GM23338 (cell line): ENCODE measurements around the gene KBTBD6. TPM values are rescaled to one million over a fixed set of nuclear protein-coding genes. Genes with fewer than 3 reads are reported as not detected.
A peak's percentile ranks its signal among the peaks of the same experiment; 100 is the strongest.

Experiments
- ATAC-seq: fragments of 200-7000 bp; cut with Tn5 transposase; 3 replicates; pipeline ENCODE4 v1.9.1; 2020
- DNase-seq: peaks from one replicate; pipeline ENCODE4 v3.0.0-alpha.2; 2015; ENCODE audit warnings: low spot score
- H2AFZ ChIP-seq: fragments of 200-600 bp; sonication (generic); 2 replicates; pipeline ENCODE4 v1.8.0; 2016; ENCODE audit warnings: antibody characterized with exemption, mild to moderate bottlenecking, moderate library complexity
- H3F3A ChIP-seq: fragments of 200-600 bp; sonication (generic); replicated peaks from 2 replicates; pipeline ENCODE4 v1.8.0; 2017; ENCODE audit warnings: antibody characterized with exemption, mixed run types, low read depth
- H3K27ac ChIP-seq: fragments of 200-600 bp; sonication (generic); 2 replicates; pipeline ENCODE4 v1.6.1; 2016; ENCODE audit warnings: low read depth
- H3K27me3 ChIP-seq: fragments of 200-600 bp; sonication (generic); 2 replicates; pipeline ENCODE4 v1.8.0; 2016; ENCODE audit warnings: mild to moderate bottlenecking, mixed run types, moderate library complexity; ENCODE audit not compliant: insufficient read depth
- H3K36me3 ChIP-seq: fragments of 200-600 bp; sonication (generic); 2 replicates; pipeline ENCODE4 v1.8.0; 2016; ENCODE audit warnings: mild to moderate bottlenecking; ENCODE audit not compliant: insufficient read depth
- H3K4me1 ChIP-seq: fragments of 200-600 bp; sonication (generic); 2 replicates; pipeline ENCODE4 v1.8.0; 2016; ENCODE audit warnings: mild to moderate bottlenecking, moderate library complexity; ENCODE audit not compliant: insufficient read depth
- H3K4me2 ChIP-seq: fragments of 200-600 bp; sonication (generic); 2 replicates; pipeline ENCODE4 v1.7.1; 2017; ENCODE audit warnings: mixed run types
- H3K4me3 ChIP-seq: fragments of 200-600 bp; sonication (generic); 2 replicates; pipeline ENCODE4 v1.6.1; 2016; ENCODE audit warnings: mixed run types
- H3K79me2 ChIP-seq: fragments of 200-600 bp; sonication (generic); replicated peaks from 2 replicates; pipeline ENCODE4 v1.8.0; 2017; ENCODE audit warnings: mild to moderate bottlenecking; ENCODE audit not compliant: insufficient read depth
- H3K9me2 ChIP-seq: fragments of 200-600 bp; sonication (generic); 2 replicates; pipeline ENCODE4 v1.8.0; 2017; ENCODE audit not compliant: insufficient read depth
- H4K20me1 ChIP-seq: fragments of 200-600 bp; sonication (generic); replicated peaks from 2 replicates; pipeline ENCODE4 v1.8.0; 2017; ENCODE audit warnings: mild to moderate bottlenecking; ENCODE audit not compliant: insufficient read depth
- H3K27ac Mint-ChIP-seq: 2 replicates; pipeline ENCODE4 v1.8.0; 2020; ENCODE audit warnings: inconsistent platforms, mild to moderate bottlenecking, moderate library complexity, mixed read lengths
- H3K27me3 Mint-ChIP-seq: 3 replicates; pipeline ENCODE4 v1.8.0; 2022; ENCODE audit warnings: low read depth, mild to moderate bottlenecking, moderate library complexity, mixed read lengths, inconsistent platforms; ENCODE audit not compliant: insufficient read depth, poor library complexity
- H3K36me3 Mint-ChIP-seq: 3 replicates; pipeline ENCODE4 v1.8.0; 2021; ENCODE audit warnings: low read depth, mild to moderate bottlenecking, inconsistent platforms, moderate library complexity, mixed read lengths
- H3K4me1 Mint-ChIP-seq: 3 replicates; pipeline ENCODE4 v1.8.0; 2020; ENCODE audit warnings: mild to moderate bottlenecking, inconsistent platforms, mixed read lengths
- H3K4me3 Mint-ChIP-seq: 3 replicates; pipeline ENCODE4 v1.8.0; 2021; ENCODE audit warnings: moderate library complexity, mild to moderate bottlenecking, inconsistent platforms, mixed read lengths
- H3K9me3 Mint-ChIP-seq: 3 replicates; pipeline ENCODE4 v1.8.0; 2020; ENCODE audit warnings: moderate library complexity, mild to moderate bottlenecking, inconsistent platforms, mixed read lengths
- CREB1 ChIP-seq: fragments of 250-450 bp; sonication (Bioruptor Pico); IDR thresholded peaks from 2 replicates; pipeline ENCODE4 v1.5.0; 2020; ENCODE audit warnings: low read depth, mild to moderate bottlenecking, moderate library complexity
- EZH2 ChIP-seq: fragments of 200-600 bp; sonication (generic); IDR thresholded peaks from one replicate; pipeline ENCODE4 v1.8.0; 2017; ENCODE audit warnings: antibody characterized with exemption, mild to moderate bottlenecking, low read depth; ENCODE audit not compliant: unreplicated experiment
- EZH2phosphoT487 ChIP-seq: fragments of 200-600 bp; sonication (generic); IDR thresholded peaks from one replicate; pipeline ENCODE4 v1.8.1; 2018; ENCODE audit warnings: antibody characterized with exemption; ENCODE audit not compliant: unreplicated experiment
- JUNB ChIP-seq: IDR thresholded peaks from one replicate; pipeline ENCODE4 v1.6.1; 2016; ENCODE audit warnings: antibody characterized with exemption; ENCODE audit not compliant: unreplicated experiment
- NANOG ChIP-seq: IDR thresholded peaks from 2 replicates; pipeline ENCODE4 v1.6.1; 2016; ENCODE audit warnings: antibody characterized with exemption, borderline replicate concordance
- STAT1 ChIP-seq: IDR thresholded peaks from one replicate; pipeline ENCODE4 v1.6.1; 2016; ENCODE audit warnings: antibody characterized with exemption; ENCODE audit not compliant: unreplicated experiment
- ZNF331 ChIP-seq: fragments of 250-450 bp; sonication (Bioruptor Pico); IDR thresholded peaks from 2 replicates; pipeline ENCODE4 v1.5.0; 2020; ENCODE audit warnings: low read depth, mild to moderate bottlenecking, moderate library complexity
- polyA plus RNA-seq: library from polyadenylated mRNA; unstranded; fragments of >200 nt; fragmentation: Nextera tagmentation; extraction: Ambion mirVana; gene quantifications from 2 replicates; pipeline ENCODE4 v1.2.1, GENCODE V29; 2016
- total RNA-seq: library from RNA; depleted of rRNA; stranded (reverse); fragments of >200 nt; shearing (Covaris generic); gene quantifications from 2 replicates; pipeline ENCODE4 v1.2.3, GENCODE V29; 2014
- TF ChIP-seq, protein P1 (sequence below): IDR thresholded peaks from 2 replicates; pipeline ENCODE4 v1.6.1; 2016; ENCODE audit warnings: antibody characterized with exemption
- TF ChIP-seq, protein P2 (sequence below): fragments of 250-450 bp; sonication (Bioruptor Pico); IDR thresholded peaks from 2 replicates; pipeline ENCODE4 v1.5.0; 2020; ENCODE audit warnings: mild to moderate bottlenecking, moderate library complexity
- TF ChIP-seq, protein P3 (sequence below): IDR thresholded peaks from one replicate; pipeline ENCODE4 v1.6.1; 2018; ENCODE audit warnings: antibody characterized with exemption; ENCODE audit not compliant: unreplicated experiment
- TF ChIP-seq, protein P4 (sequence below), 2 experiments: fragments of 200-600 bp in 1 of 2; sonication (generic) in 1 of 2; conservative IDR thresholded peaks; 2 replicates each; pipeline versions ENCODE4 v1.5.1 to v1.6.1; 2016 to 2017; ENCODE audit warnings: antibody characterized with exemption in 2 of 2, low read depth in 2 of 2, mild to moderate bottlenecking in 2 of 2, moderate library complexity in 1 of 2

KBTBD6 gene
- total and polyA plus RNA-seq, 2 experiments from 2014 or later: 5.7 to 13.5 TPM

DNA sequence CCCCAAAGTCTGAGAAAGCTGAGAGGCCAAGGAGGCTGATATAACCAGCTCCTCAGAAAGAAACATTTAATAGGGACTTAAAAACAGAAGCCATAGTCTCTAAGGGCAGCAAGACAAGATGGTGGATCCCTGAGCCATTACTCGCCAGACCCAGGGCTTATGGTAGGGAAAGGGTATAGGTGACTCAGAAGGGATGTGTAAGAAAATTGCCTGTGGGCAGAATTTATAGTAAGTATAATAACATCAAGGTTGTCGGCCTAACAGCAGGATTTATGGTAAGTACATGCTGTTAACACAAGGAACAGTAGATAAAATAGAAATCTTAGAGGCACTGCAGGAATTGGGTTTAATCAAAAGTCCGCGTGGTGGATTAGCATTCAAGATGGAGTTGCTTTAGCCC, 14.7 kb downstream of the KBTBD6 start:
- no peaks in the 10 kb centered on the region for H4K20me1 ChIP-seq
- H3K27me3 ChIP-seq: no peaks in the 10 kb centered on the region
- Mint-ChIP-seq H3K27ac (no peak overlapping the region), H3K27me3 (no peaks in the 10 kb centered on the region), H3K4me1 (no peaks in the 10 kb centered on the region), H3K36me3 (no peaks in the 10 kb centered on the region), H3K4me3 (no peak overlapping the region), H3K9me3 (no peaks in the 10 kb centered on the region)
- H3K4me3 ChIP-seq: no peak overlapping the region
- no peak overlapping the region for H3K4me2 ChIP-seq
- H3K9me2 ChIP-seq: 0 out of 2 replicates have a peak, but pooled peaks cover 4% of the 10 kb centered on the region
- no peak for DNase-seq
- no peaks in the 10 kb centered on the region for H3K79me2 ChIP-seq
- no peak overlapping the region for H3K27ac ChIP-seq
- peak overlapping the region; percentile 61; the same call in 1 of the 2 replicates for H2AFZ ChIP-seq
- no peaks in the 10 kb centered on the region for H3K4me1 ChIP-seq
- no peaks in the 10 kb centered on the region for H3F3A ChIP-seq
- TF ChIP-seq, protein P1, sequence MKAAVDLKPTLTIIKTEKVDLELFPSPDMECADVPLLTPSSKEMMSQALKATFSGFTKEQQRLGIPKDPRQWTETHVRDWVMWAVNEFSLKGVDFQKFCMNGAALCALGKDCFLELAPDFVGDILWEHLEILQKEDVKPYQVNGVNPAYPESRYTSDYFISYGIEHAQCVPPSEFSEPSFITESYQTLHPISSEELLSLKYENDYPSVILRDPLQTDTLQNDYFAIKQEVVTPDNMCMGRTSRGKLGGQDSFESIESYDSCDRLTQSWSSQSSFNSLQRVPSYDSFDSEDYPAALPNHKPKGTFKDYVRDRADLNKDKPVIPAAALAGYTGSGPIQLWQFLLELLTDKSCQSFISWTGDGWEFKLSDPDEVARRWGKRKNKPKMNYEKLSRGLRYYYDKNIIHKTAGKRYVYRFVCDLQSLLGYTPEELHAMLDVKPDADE: no peak
- TF ChIP-seq ZNF331 (CRISPR knock-in tag) (no peak), NANOG (no peak), CREB1 (CRISPR knock-in tag) (no peak), STAT1 (no peak), JUNB (no peak), EZH2 (no peak), EZH2phosphoT487 (no peak)
- TF ChIP-seq, protein P2, sequence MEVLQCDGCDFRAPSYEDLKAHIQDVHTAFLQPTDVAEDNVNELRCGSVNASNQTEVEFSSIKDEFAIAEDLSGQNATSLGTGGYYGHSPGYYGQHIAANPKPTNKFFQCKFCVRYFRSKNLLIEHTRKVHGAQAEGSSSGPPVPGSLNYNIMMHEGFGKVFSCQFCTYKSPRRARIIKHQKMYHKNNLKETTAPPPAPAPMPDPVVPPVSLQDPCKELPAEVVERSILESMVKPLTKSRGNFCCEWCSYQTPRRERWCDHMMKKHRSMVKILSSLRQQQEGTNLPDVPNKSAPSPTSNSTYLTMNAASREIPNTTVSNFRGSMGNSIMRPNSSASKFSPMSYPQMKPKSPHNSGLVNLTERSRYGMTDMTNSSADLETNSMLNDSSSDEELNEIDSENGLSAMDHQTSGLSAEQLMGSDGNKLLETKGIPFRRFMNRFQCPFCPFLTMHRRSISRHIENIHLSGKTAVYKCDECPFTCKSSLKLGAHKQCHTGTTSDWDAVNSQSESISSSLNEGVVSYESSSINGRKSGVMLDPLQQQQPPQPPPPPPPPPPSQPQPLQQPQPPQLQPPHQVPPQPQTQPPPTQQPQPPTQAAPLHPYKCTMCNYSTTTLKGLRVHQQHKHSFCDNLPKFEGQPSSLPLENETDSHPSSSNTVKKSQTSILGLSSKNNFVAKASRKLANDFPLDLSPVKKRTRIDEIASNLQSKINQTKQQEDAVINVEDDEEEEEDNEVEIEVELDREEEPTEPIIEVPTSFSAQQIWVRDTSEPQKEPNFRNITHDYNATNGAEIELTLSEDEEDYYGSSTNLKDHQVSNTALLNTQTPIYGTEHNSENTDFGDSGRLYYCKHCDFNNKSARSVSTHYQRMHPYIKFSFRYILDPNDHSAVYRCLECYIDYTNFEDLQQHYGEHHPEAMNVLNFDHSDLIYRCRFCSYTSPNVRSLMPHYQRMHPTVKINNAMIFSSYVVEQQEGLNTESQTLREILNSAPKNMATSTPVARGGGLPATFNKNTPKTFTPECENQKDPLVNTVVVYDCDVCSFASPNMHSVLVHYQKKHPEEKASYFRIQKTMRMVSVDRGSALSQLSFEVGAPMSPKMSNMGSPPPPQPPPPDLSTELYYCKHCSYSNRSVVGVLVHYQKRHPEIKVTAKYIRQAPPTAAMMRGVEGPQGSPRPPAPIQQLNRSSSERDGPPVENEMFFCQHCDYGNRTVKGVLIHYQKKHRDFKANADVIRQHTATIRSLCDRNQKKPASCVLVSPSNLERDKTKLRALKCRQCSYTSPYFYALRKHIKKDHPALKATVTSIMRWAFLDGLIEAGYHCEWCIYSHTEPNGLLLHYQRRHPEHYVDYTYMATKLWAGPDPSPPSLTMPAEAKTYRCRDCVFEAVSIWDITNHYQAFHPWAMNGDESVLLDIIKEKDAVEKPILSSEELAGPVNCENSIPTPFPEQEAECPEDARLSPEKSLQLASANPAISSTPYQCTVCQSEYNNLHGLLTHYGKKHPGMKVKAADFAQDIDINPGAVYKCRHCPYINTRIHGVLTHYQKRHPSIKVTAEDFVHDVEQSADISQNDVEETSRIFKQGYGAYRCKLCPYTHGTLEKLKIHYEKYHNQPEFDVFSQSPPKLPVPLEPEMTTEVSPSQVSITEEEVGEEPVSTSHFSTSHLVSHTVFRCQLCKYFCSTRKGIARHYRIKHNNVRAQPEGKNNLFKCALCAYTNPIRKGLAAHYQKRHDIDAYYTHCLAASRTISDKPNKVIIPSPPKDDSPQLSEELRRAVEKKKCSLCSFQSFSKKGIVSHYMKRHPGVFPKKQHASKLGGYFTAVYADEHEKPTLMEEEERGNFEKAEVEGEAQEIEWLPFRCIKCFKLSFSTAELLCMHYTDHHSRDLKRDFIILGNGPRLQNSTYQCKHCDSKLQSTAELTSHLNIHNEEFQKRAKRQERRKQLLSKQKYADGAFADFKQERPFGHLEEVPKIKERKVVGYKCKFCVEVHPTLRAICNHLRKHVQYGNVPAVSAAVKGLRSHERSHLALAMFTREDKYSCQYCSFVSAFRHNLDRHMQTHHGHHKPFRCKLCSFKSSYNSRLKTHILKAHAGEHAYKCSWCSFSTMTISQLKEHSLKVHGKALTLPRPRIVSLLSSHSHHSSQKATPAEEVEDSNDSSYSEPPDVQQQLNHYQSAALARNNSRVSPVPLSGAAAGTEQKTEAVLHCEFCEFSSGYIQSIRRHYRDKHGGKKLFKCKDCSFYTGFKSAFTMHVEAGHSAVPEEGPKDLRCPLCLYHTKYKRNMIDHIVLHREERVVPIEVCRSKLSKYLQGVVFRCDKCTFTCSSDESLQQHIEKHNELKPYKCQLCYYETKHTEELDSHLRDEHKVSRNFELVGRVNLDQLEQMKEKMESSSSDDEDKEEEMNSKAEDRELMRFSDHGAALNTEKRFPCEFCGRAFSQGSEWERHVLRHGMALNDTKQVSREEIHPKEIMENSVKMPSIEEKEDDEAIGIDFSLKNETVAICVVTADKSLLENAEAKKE (CRISPR knock-in tag): no peak
- TF ChIP-seq, protein P3, sequence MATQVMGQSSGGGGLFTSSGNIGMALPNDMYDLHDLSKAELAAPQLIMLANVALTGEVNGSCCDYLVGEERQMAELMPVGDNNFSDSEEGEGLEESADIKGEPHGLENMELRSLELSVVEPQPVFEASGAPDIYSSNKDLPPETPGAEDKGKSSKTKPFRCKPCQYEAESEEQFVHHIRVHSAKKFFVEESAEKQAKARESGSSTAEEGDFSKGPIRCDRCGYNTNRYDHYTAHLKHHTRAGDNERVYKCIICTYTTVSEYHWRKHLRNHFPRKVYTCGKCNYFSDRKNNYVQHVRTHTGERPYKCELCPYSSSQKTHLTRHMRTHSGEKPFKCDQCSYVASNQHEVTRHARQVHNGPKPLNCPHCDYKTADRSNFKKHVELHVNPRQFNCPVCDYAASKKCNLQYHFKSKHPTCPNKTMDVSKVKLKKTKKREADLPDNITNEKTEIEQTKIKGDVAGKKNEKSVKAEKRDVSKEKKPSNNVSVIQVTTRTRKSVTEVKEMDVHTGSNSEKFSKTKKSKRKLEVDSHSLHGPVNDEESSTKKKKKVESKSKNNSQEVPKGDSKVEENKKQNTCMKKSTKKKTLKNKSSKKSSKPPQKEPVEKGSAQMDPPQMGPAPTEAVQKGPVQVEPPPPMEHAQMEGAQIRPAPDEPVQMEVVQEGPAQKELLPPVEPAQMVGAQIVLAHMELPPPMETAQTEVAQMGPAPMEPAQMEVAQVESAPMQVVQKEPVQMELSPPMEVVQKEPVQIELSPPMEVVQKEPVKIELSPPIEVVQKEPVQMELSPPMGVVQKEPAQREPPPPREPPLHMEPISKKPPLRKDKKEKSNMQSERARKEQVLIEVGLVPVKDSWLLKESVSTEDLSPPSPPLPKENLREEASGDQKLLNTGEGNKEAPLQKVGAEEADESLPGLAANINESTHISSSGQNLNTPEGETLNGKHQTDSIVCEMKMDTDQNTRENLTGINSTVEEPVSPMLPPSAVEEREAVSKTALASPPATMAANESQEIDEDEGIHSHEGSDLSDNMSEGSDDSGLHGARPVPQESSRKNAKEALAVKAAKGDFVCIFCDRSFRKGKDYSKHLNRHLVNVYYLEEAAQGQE: no peak
- TF ChIP-seq, protein P4, sequence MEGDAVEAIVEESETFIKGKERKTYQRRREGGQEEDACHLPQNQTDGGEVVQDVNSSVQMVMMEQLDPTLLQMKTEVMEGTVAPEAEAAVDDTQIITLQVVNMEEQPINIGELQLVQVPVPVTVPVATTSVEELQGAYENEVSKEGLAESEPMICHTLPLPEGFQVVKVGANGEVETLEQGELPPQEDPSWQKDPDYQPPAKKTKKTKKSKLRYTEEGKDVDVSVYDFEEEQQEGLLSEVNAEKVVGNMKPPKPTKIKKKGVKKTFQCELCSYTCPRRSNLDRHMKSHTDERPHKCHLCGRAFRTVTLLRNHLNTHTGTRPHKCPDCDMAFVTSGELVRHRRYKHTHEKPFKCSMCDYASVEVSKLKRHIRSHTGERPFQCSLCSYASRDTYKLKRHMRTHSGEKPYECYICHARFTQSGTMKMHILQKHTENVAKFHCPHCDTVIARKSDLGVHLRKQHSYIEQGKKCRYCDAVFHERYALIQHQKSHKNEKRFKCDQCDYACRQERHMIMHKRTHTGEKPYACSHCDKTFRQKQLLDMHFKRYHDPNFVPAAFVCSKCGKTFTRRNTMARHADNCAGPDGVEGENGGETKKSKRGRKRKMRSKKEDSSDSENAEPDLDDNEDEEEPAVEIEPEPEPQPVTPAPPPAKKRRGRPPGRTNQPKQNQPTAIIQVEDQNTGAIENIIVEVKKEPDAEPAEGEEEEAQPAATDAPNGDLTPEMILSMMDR (conservative IDR thresholded peaks at IDR 0.05; ENCODE audit: low read depth in 2 of 2): no peak
- no peak for ATAC-seq
- no peaks in the 10 kb centered on the region for H3K36me3 ChIP-seq
